CD4-positive, alpha-beta memory T cell (primary cell): ENCODE data around the gene SYNGR1. TPM values are rescaled to one million over a fixed set of nuclear protein-coding genes. Genes with fewer than 3 reads are reported as not detected.

Source experiments
- CTCF ChIA-PET: fragments of 350-600 bp; sonication (Branson Sonifier 250); formaldehyde crosslinking; loops from one replicate; lab custom pipeline; 2021; ENCODE audit warnings: inconsistent platforms; ENCODE audit not compliant: partially characterized antibody; lab: Charles Lee
- POLR2A ChIA-PET: fragments of 350-600 bp; sonication (Branson Sonifier 250); formaldehyde crosslinking; loops from one replicate; lab custom pipeline; 2021; ENCODE audit not compliant: partially characterized antibody; lab: Charles Lee
- DNase-seq, 5 donors: peaks; one replicate each; pipeline versions ENCODE4 v3.0.0 to v3.0.0-alpha.2; 2020 to 2022; ENCODE audit warnings: mixed read lengths in 1 of 5
- H3K27ac ChIP-seq: one replicate; pipeline ENCODE4 v1.7.0; 2013; ENCODE audit warnings: low read depth, low read length
- H3K27me3 ChIP-seq: 2 replicates; pipeline ENCODE4 v1.7.0; 2013; ENCODE audit warnings: mild to moderate bottlenecking, low read length, moderate library complexity; ENCODE audit not compliant: insufficient read depth
- H3K36me3 ChIP-seq: 2 replicates; pipeline ENCODE4 v1.7.0; 2013; ENCODE audit warnings: mild to moderate bottlenecking, low read length, moderate library complexity; ENCODE audit not compliant: insufficient read depth
- H3K4me1 ChIP-seq: 2 replicates; pipeline ENCODE4 v1.7.0; 2013; ENCODE audit warnings: mild to moderate bottlenecking, low read length, moderate library complexity; ENCODE audit not compliant: insufficient read depth
- H3K4me3 ChIP-seq, 2 donors: one replicate each; pipeline ENCODE4 v1.7.0; 2013; ENCODE audit warnings: low read length in 2 of 2, mild to moderate bottlenecking in 1 of 2
- H3K9me3 ChIP-seq, 2 donors: one replicate each; pipeline ENCODE4 v1.7.0; 2013; ENCODE audit warnings: low read length in 2 of 2, control low read depth in 1 of 2; ENCODE audit not compliant: control insufficient read depth in 1 of 2
- H3K27ac Mint-ChIP-seq, 7 donors: one replicate each; pipeline ENCODE4 v1.8.0; 2020 to 2021; ENCODE audit warnings: mixed read lengths in 7 of 7, mild to moderate bottlenecking in 6 of 7, inconsistent platforms in 3 of 7, moderate library complexity in 3 of 7
- H3K27me3 Mint-ChIP-seq, 2 donors: one replicate each; pipeline ENCODE4 v1.8.0; 2020 to 2021; ENCODE audit warnings: mixed read lengths in 2 of 2
- H3K36me3 Mint-ChIP-seq, 2 donors: one replicate each; pipeline ENCODE4 v1.8.0; 2020 to 2021; ENCODE audit warnings: mixed read lengths in 2 of 2, inconsistent platforms in 1 of 2, mild to moderate bottlenecking in 1 of 2
- H3K4me1 Mint-ChIP-seq, 4 donors: one replicate each; pipeline ENCODE4 v1.8.0; 2020 to 2021; ENCODE audit warnings: mixed read lengths in 4 of 4, mild to moderate bottlenecking in 1 of 4
- H3K4me3 Mint-ChIP-seq, 8 donors: one replicate each; pipeline ENCODE4 v1.8.0; 2020 to 2021; ENCODE audit warnings: mixed read lengths in 8 of 8, mild to moderate bottlenecking in 7 of 8, moderate library complexity in 6 of 8, inconsistent platforms in 3 of 8
- H3K9me3 Mint-ChIP-seq, 8 donors: one replicate each; pipeline ENCODE4 v1.8.0; 2020 to 2021; ENCODE audit warnings: mixed read lengths in 8 of 8, mild to moderate bottlenecking in 5 of 8, inconsistent platforms in 3 of 8, moderate library complexity in 1 of 8
- intact Hi-C: fragments of 100-400 bp; cut with micrococcal nuclease; formaldehyde crosslinking; loops from one replicate; pipeline ENCODE4 v1.15.1; 2023
- polyA plus RNA-seq, 2 donors: library from polyadenylated mRNA; unstranded; fragments of 300-500 nt; fragmentation: Illumina TruSeq; gene quantifications; one replicate each; pipeline ENCODE4 v1.2.3, GENCODE V29; 2021
- total RNA-seq, 2 experiments: library from RNA; stranded (reverse); gene quantifications; one replicate each; pipeline ENCODE4 v1.2.3, GENCODE V29; 2021

SYNGR1 gene
- total and polyA plus RNA-seq, 4 experiments from 2014 or later = 0.30 to 0.62 TPM; not detected in 2

DNA sequence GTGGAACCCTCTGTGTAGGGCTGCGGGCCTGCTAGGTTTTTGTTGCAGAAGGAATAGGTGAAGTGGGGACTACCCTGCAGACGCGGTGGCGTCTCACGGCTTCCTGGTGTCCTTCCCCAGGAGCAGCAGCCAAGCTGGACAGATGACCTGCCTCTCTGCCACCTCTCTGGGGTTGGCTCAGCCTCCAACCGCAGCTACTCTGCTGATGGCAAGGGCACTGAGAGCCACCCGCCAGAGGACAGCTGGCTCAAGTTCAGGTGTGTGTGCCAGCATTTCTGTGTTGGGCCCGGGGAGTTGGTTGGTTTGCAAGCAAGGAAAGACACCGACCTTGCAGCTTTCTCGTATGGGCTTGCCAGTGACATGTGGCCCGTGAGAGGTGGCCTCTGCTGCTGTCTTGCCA is 65.1 kb downstream of the SYNGR1 start:
- peaks cover 22 to 40% (median 31%) of the 10 kb centered on the region in 4 donors for H3K4me1 Mint-ChIP-seq
- H3K27ac ChIP-seq = no peak overlapping the region
- H3K9me3 Mint-ChIP-seq = no peaks in the 10 kb centered on the region
- CTCF ChIA-PET = no interaction called here
- POLR2A ChIA-PET = no interaction called here
- no peak overlapping the region for H3K4me3 Mint-ChIP-seq
- H3K36me3 Mint-ChIP-seq = peaks cover 27 to 31% of the 10 kb centered on the region in 2 donors
- intact Hi-C loops = no loop called here
- H3K27ac Mint-ChIP-seq = peak overlapping the region in 1 of 7 donors; percentile 47
- no peak for DNase-seq
- H3K4me3 ChIP-seq = no peak overlapping the region
- no peaks in the 10 kb centered on the region for H3K27me3 Mint-ChIP-seq
- H3K27me3 ChIP-seq = no peaks in the 10 kb centered on the region
- H3K9me3 ChIP-seq = no peaks in the 10 kb centered on the region
- peaks cover 32% of the 10 kb centered on the region for H3K4me1 ChIP-seq
- H3K36me3 ChIP-seq = peaks cover 36% of the 10 kb centered on the region

DNA sequence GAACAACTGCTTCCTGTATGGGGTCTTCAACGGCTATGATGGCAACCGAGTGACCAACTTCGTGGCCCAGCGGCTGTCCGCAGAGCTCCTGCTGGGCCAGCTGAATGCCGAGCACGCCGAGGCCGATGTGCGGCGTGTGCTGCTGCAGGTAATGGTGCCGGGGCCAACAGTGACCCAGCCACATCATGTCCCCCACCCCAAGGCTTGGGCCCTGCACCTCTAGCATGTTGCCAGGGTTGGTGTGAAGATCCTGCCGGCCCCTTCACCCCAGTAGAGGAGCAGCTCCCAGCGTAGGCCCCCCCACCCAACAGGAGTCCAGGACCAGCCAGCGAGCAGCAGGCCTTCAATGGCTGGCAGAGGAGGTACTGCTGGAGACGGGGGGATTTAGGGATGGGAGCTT is 65.7 kb downstream of the SYNGR1 start:
- no peak for DNase-seq
- Histone ChIP-seq H3K9me3 (no peaks in the 10 kb centered on the region), H3K27me3 (no peaks in the 10 kb centered on the region), H3K4me3 (no peak overlapping the region), H3K4me1 (peaks cover 32% of the 10 kb centered on the region), H3K27ac (no peak overlapping the region), H3K36me3 (peaks cover 42% of the 10 kb centered on the region)
- Mint-ChIP-seq H3K4me3 (no peak overlapping the region), H3K27ac (no peak overlapping the region), H3K36me3 (peaks cover 33 to 36% of the 10 kb centered on the region in 2 donors), H3K9me3 (no peaks in the 10 kb centered on the region), H3K4me1 (peaks cover 22 to 39% (median 31%) of the 10 kb centered on the region in 4 donors), H3K27me3 (no peaks in the 10 kb centered on the region)
- intact Hi-C loops = no loop called here
- CTCF ChIA-PET = no interaction called here
- POLR2A ChIA-PET = no interaction called here

DNA sequence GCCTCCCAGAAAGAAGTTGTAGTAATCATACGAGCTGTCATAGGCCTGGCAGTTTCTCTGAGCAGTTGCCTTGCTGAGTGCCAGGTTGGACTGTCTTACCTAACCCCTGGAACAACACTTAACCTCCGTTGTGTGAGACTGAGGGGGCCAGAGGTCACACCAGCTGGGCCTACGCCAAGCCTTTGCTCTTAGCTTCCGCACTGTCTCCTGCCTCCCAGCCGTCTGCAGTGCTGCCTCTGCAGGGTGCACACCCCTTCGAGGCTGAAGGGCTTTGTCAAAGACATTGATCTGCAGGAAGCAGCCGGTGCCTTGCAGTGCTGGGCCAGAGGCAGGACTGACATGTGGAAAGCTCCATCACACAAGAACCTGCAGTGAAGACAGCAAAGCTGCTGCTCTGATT is 66.5 kb downstream of the SYNGR1 start:
- peaks cover 30% of the 10 kb centered on the region for H3K4me1 ChIP-seq
- peaks cover 14 to 31% (median 24%) of the 10 kb centered on the region in 4 donors for H3K4me1 Mint-ChIP-seq
- H3K4me3 ChIP-seq = no peak overlapping the region
- H3K36me3 ChIP-seq = peaks cover 47% of the 10 kb centered on the region
- intact Hi-C loops = no loop called here
- H3K27me3 Mint-ChIP-seq = no peaks in the 10 kb centered on the region
- H3K4me3 Mint-ChIP-seq = no peak overlapping the region
- no peaks in the 10 kb centered on the region for H3K27me3 ChIP-seq
- ChIA-PET CTCF (interaction anchor here (0.7 kb wide), 1 partner anchor 16 kb away, joined by 4 read pairs; the partner anchor contains the start of gene TAB1), POLR2A (interaction anchor here (0.6 to 2.3 kb wide), 2 partner anchors 17 to 278 kb away, joined by 4 to 7 read pairs; partner anchors contain the start of gene TAB1)
- no peaks in the 10 kb centered on the region for H3K9me3 Mint-ChIP-seq
- peaks cover 40 to 43% of the 10 kb centered on the region in 2 donors for H3K36me3 Mint-ChIP-seq
- H3K27ac Mint-ChIP-seq = peak overlapping the region in 1 of 7 donors; percentile 29
- no peak overlapping the region for H3K27ac ChIP-seq
- no peaks in the 10 kb centered on the region for H3K9me3 ChIP-seq
- no peak for DNase-seq

DNA sequence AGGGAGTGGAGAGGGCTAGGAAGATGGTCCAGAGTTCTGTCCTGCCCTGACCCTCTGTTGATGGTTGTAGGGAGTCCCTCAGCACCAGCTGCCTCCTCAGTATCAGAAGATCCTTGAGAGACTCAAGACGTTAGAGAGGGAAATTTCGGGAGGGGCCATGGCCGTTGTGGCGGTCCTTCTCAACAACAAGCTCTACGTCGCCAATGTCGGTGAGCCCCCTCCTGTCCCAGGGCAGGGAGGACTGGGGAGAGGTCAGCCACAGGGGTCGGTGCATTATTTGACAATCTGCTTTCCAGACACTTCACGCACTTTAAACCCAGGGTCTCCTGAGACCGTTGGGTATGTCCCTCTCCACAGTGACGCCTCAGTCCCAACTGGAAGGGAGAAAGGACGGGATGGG is 67.8 kb downstream of the SYNGR1 start:
- H3K4me1 Mint-ChIP-seq = peaks cover 3 to 18% (median 12%) of the 10 kb centered on the region in 4 donors
- intact Hi-C loops = no loop called here
- peaks cover 56% of the 10 kb centered on the region for H3K36me3 ChIP-seq
- no peak overlapping the region for H3K4me3 ChIP-seq
- no peaks in the 10 kb centered on the region for H3K27me3 ChIP-seq
- H3K9me3 ChIP-seq = no peaks in the 10 kb centered on the region
- no peak overlapping the region for H3K27ac ChIP-seq
- ChIA-PET POLR2A (interaction anchor here (2.3 kb wide), 1 partner anchor 18 kb away, joined by 7 read pairs; the partner anchor contains the start of gene TAB1), CTCF (interaction anchor here (1.2 kb wide), 1 partner anchor 18 kb away, joined by 3 read pairs; the partner anchor contains the start of gene TAB1)
- no peak overlapping the region for H3K27ac Mint-ChIP-seq
- no peaks in the 10 kb centered on the region for H3K9me3 Mint-ChIP-seq
- peaks cover 47 to 50% of the 10 kb centered on the region in 2 donors for H3K36me3 Mint-ChIP-seq
- H3K4me1 ChIP-seq = peaks cover 17% of the 10 kb centered on the region
- DNase-seq = no peak
- no peak overlapping the region for H3K4me3 Mint-ChIP-seq
- no peaks in the 10 kb centered on the region for H3K27me3 Mint-ChIP-seq

DNA sequence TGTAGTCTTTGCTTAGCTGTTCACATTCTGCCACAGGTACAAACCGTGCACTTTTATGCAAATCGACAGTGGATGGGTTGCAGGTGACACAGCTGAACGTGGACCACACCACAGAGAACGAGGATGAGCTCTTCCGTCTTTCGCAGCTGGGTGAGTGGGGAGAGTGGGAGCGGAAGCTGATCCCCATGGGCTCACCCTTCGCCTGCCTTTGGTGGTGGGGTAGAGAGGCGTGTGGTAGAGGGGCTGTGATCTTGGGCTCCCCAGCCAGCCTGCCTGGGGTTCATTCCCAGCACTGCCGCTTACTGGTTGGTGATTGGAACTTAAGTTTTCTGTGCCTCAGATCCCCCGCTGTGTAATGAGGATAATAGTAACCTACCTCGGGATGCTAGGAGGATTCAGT is 68.9 kb downstream of the SYNGR1 start:
- H3K9me3 Mint-ChIP-seq = no peaks in the 10 kb centered on the region

DNA sequence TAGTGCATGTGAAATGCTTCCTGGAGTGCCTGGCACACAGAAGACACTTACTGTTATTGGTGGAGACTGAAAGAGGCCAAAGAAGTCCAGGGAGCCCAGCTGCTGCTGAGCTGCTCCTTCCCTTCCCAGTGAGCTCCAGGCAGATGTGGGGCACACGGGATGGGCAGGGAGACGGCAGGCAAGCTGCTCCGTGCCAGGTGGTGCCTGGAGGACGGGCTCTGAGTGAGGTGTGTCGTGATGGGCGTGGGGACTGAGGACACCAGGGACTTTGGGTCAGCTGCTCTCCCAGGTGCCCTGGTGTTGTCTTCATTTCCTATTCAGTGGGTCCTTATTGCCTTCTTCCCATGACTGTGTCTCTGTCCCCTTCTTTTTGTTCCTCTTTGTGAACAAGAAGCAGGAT is 69.3 kb downstream of the SYNGR1 start:
- no peaks in the 10 kb centered on the region for H3K9me3 Mint-ChIP-seq
- ChIA-PET CTCF (no interaction called here), POLR2A (no interaction called here)
- Histone ChIP-seq H3K4me3 (no peak overlapping the region), H3K9me3 (no peaks in the 10 kb centered on the region), H3K4me1 (peaks cover 4% of the 10 kb centered on the region), H3K27ac (no peak overlapping the region), H3K36me3 (peaks cover 60% of the 10 kb centered on the region), H3K27me3 (no peaks in the 10 kb centered on the region)
- DNase-seq = no peak
- peak overlapping the region in 1 of 7 donors; percentile 70 for H3K27ac Mint-ChIP-seq
- peaks cover 48 to 56% of the 10 kb centered on the region in 2 donors for H3K36me3 Mint-ChIP-seq
- intact Hi-C loops = no loop called here
- H3K27me3 Mint-ChIP-seq = no peaks in the 10 kb centered on the region
- no peak overlapping the region for H3K4me3 Mint-ChIP-seq
- H3K4me1 Mint-ChIP-seq = peaks cover 1 to 6% (median 2%) of the 10 kb centered on the region in 4 donors

More for the DNA sequence above, 68.9 kb downstream of the SYNGR1 start:
- Histone ChIP-seq H3K9me3 (no peaks in the 10 kb centered on the region), H3K27ac (no peak overlapping the region), H3K4me3 (no peak overlapping the region), H3K4me1 (peaks cover 8% of the 10 kb centered on the region), H3K36me3 (peaks cover 56% of the 10 kb centered on the region), H3K27me3 (no peaks in the 10 kb centered on the region)
- Mint-ChIP-seq H3K4me1 (peaks cover 2 to 10% (median 5%) of the 10 kb centered on the region in 4 donors), H3K27ac (peak overlapping the region in 2 of 7 donors; percentile 38 to 70), H3K36me3 (peaks cover 47 to 53% of the 10 kb centered on the region in 2 donors), H3K27me3 (no peaks in the 10 kb centered on the region), H3K4me3 (no peak overlapping the region)
- no peak for DNase-seq
- POLR2A ChIA-PET = interaction anchor here (2.3 kb wide), 1 partner anchor 19 kb away, joined by 7 read pairs; the partner anchor contains the start of gene TAB1
- intact Hi-C loops = no loop called here
- CTCF ChIA-PET = no interaction called here

DNA sequence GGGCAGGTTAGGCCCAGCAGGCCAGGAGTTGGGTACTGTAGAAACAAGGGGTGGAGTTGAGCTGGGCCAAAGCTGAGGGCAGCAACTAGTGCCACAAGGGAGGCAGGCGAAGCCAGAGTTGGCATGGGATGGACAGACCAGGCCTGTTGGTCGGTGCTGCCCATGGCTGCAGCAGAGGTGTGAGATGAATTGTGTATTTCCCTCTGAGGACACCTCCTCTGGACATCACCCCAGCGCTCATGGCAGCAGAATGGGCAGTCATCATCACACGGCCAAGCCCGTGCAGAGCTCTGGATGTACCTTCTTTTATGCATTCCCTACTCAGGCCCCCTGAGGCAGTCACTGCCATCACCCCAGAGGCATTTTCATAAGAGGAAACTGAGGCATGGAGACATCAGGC is 70.1 kb downstream of the SYNGR1 start:
- peaks cover 60% of the 10 kb centered on the region for H3K36me3 ChIP-seq
- Mint-ChIP-seq H3K27ac (no peak overlapping the region), H3K36me3 (peaks cover 52 to 58% of the 10 kb centered on the region in 2 donors)

More for the DNA sequence above, 70.1 kb downstream of the SYNGR1 start:
- Mint-ChIP-seq H3K4me1 (no peaks in the 10 kb centered on the region), H3K27me3 (no peaks in the 10 kb centered on the region), H3K4me3 (no peak overlapping the region), H3K9me3 (no peaks in the 10 kb centered on the region)
- Histone ChIP-seq H3K4me3 (no peak overlapping the region), H3K27me3 (no peaks in the 10 kb centered on the region), H3K4me1 (no peaks in the 10 kb centered on the region), H3K9me3 (no peaks in the 10 kb centered on the region), H3K27ac (no peak overlapping the region)
- intact Hi-C loops = no loop called here
- ChIA-PET POLR2A (no interaction called here), CTCF (no interaction called here)
- no peak for DNase-seq
